ENCODE measurements around the gene SPOCK1. TPM values are rescaled to one million over a fixed set of nuclear protein-coding genes. Genes with fewer than 3 reads are reported as not detected.

Gene SPOCK1
- total and polyA plus RNA-seq, 2 experiments from 2014 or later: 4.1 to 14.0 TPM

GRCh38 chr5:137291436-137291835 lies 207.7 kb downstream of the SPOCK1 start:
- peaks cover 2% of the 10 kb centered on the region for H3K4me1 ChIP-seq (ENCODE audit: low read depth)
- no peak for DNase-seq (ENCODE audit: low read depth in 1 of 2, low spot score in 1 of 2)
- TF ChIP-seq, protein P1, sequence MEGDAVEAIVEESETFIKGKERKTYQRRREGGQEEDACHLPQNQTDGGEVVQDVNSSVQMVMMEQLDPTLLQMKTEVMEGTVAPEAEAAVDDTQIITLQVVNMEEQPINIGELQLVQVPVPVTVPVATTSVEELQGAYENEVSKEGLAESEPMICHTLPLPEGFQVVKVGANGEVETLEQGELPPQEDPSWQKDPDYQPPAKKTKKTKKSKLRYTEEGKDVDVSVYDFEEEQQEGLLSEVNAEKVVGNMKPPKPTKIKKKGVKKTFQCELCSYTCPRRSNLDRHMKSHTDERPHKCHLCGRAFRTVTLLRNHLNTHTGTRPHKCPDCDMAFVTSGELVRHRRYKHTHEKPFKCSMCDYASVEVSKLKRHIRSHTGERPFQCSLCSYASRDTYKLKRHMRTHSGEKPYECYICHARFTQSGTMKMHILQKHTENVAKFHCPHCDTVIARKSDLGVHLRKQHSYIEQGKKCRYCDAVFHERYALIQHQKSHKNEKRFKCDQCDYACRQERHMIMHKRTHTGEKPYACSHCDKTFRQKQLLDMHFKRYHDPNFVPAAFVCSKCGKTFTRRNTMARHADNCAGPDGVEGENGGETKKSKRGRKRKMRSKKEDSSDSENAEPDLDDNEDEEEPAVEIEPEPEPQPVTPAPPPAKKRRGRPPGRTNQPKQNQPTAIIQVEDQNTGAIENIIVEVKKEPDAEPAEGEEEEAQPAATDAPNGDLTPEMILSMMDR (IDR thresholded peaks at IDR 0.05; ENCODE audit: low read depth, low read length): no peak

DNA sequence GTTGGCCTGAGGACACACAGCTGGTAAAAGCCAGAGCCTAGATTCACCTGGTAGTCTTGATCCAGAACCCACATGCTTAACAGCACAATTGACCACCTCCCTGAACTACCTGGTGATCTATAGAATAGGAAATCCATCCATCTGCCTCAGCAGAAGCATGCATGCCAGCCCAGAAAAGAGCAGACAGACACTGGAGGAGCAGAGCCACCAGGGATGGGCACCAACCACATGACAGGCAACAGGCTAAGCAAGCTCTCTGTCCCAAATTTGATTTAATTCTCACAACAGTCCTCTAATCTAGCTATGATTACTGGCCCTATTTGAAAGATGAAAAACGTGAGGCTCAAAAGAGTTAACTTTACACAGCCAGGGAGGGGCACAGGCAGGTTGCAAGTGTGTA lies 208.1 kb downstream of the SPOCK1 start:
- no peak overlapping the region for H3K27ac ChIP-seq
- H3K4me3 ChIP-seq: no peak overlapping the region
- TF ChIP-seq, protein P1 (IDR thresholded peaks at IDR 0.05; ENCODE audit: low read depth, low read length): no peak
- no peaks in the 10 kb centered on the region for H3K36me3 ChIP-seq
- peaks cover 15% of the 10 kb centered on the region for H3K27me3 ChIP-seq
- no peaks in the 10 kb centered on the region for H3K9me3 ChIP-seq (ENCODE audit: low read depth)
- DNase-seq (ENCODE audit: low read depth in 1 of 2, low spot score in 1 of 2): no peak
- H3K4me1 ChIP-seq (ENCODE audit: low read depth): peaks cover 7% of the 10 kb centered on the region

More at GRCh38 chr5:137291436-137291835, 207.7 kb downstream of the SPOCK1 start:
- no peak overlapping the region for H3K4me3 ChIP-seq
- peaks cover 15% of the 10 kb centered on the region for H3K27me3 ChIP-seq
- no peaks in the 10 kb centered on the region for H3K36me3 ChIP-seq
- H3K27ac ChIP-seq: no peak overlapping the region
- H3K9me3 ChIP-seq (ENCODE audit: low read depth): no peaks in the 10 kb centered on the region

GRCh38 chr5:137290373-137290772 lies 208.8 kb downstream of the SPOCK1 start:
- Histone ChIP-seq H3K27ac (no peak overlapping the region), H3K9me3 (ENCODE audit: low read depth) (no peaks in the 10 kb centered on the region), H3K36me3 (no peaks in the 10 kb centered on the region), H3K27me3 (peaks cover 15% of the 10 kb centered on the region), H3K4me3 (no peak overlapping the region), H3K4me1 (ENCODE audit: low read depth) (peaks cover 13% of the 10 kb centered on the region)
- DNase-seq (ENCODE audit: low read depth in 1 of 2, low spot score in 1 of 2): no peak
- TF ChIP-seq, protein P1 (IDR thresholded peaks at IDR 0.05; ENCODE audit: low read depth, low read length): no peak

- DNase-seq (ENCODE audit: low read depth in 1 of 2, low spot score in 1 of 2): peak in 1 of 2 donors; percentile 62
- H3K4me3 ChIP-seq: no peak overlapping the region
- H3K9me3 ChIP-seq (ENCODE audit: low read depth): no peaks in the 10 kb centered on the region
- peaks cover 16% of the 10 kb centered on the region for H3K4me1 ChIP-seq (ENCODE audit: low read depth)
- TF ChIP-seq, protein P1 (IDR thresholded peaks at IDR 0.05; ENCODE audit: low read depth, low read length): no peak
- H3K36me3 ChIP-seq: no peaks in the 10 kb centered on the region
- H3K27ac ChIP-seq: no peak overlapping the region
- peaks cover 15% of the 10 kb centered on the region for H3K27me3 ChIP-seq
Observed at GRCh38 chr5:137289856-137290255, 209.3 kb downstream of the SPOCK1 start.

DNA sequence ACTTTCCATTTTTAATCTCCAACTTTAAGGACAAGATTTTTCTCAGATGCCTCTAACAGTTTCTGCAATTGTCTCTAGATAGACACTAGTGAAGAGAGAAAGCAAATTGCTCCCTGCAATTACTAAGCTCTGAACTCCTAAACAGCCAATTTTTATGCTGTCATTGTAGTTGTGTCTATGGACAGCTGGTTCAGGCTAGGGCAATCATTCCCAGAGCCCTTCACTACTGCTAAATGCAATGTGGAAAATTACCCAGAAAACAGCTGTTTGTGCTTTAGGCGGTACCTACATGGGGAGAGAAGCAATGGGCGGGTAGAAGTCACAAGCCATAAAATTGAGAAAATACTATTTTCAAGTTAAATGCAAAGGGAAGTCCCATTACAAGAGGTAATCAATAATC lies 211.6 kb downstream of the SPOCK1 start:
- Histone ChIP-seq H3K27me3 (peaks cover 15% of the 10 kb centered on the region), H3K9me3 (ENCODE audit: low read depth) (no peaks in the 10 kb centered on the region), H3K4me3 (no peak overlapping the region), H3K27ac (no peak overlapping the region), H3K4me1 (ENCODE audit: low read depth) (peaks cover 19% of the 10 kb centered on the region), H3K36me3 (no peaks in the 10 kb centered on the region)
- no peak for DNase-seq (ENCODE audit: low read depth in 1 of 2, low spot score in 1 of 2)
- TF ChIP-seq, protein P1 (IDR thresholded peaks at IDR 0.05; ENCODE audit: low read depth, low read length): no peak
